Measurements from ENCODE around the gene GDPGP1. TPM values are rescaled to one million over a fixed set of nuclear protein-coding genes. Genes with fewer than 3 reads are reported as not detected.
"Not testable (repeated sequence)": the region's sequence is repeated elsewhere in the genome, so short reads cannot be mapped to it uniquely, and the experiment has no call there.

Gene GDPGP1, protein sequence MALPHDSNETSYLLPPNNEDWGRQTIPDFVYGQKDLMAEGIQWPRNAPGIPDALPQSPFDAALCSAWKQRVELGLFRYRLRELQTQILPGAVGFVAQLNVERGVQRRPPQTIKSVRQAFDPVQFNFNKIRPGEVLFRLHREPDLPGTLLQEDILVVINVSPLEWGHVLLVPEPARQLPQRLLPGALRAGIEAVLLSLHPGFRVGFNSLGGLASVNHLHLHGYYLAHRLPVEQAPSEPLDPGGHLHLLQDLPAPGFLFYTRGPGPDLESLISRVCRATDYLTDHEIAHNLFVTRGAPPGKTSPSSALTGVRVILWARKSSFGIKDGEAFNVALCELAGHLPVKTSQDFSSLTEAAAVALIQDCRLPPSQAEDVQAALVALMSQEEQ
- total RNA-seq: 9.9 and 11.9 TPM in 2 replicates

DNA sequence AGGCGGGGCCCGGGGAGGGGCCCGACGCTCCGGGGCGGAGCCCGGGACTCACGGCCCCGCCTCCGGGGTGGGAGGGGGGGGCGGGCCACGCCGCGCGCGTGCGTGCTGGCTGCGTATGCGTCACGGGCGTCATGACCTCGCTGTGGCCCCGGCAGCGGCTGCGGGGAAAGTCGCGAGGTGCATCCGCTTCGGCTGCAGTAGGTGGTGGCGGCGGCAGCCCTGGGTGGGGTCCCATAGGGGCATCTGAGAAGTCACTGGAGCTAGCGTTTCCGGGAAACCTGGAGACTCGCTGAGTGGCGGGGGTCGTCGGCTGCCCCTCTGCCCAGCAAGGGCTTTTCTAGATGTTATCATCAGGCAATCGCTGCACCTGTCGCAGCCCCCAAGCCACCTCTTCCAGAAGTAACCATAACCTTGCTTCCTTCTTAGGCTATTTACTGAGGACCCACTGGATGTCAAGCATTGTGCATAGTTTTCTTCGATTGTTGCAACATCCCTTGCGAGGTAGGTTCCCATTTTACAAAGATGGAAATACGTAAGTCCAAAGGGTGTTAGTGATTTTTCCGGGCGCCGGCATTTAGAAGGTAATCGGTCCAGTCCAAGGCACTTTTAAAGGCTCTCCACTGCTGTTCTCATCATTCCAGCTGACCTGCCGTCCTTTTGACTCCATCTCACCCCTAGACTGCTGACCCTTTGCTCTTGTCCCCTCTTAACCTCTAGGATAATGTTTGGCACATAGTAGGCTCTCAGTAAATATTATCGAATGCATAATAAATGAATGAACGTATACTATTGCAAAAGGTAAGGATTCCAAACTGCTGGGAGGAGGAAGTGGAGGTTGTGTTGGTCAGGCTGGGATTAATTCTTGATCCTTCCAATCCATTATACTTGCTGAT, at the start of gene GDPGP1:
Gene GDPGP1 (plus strand): TSS at position 114 of the 893 bp plus-strand sequence. CDS start 6,700 bp downstream, outside the sequence.
- Mint-ChIP-seq H3K4me3 (peak within 1 kb of the TSS; percentile 99), H3K27me3 (no peaks in the 10 kb centered on the region), H3K27ac (peak within 1 kb of the TSS; percentile 95), H3K4me1 (peaks cover 46% of the 10 kb centered on the region), H3K36me3 (ENCODE audit: low read depth) (peaks cover 51% of the 10 kb centered on the region), H3K9me3 (no peaks in the 10 kb centered on the region)
- DNase-seq: no peak
- intact Hi-C loops (cut with micrococcal nuclease): loop anchor here (1.0 to 10.0 kb wide), 7 partner anchors 15 to 340 kb away; partner anchors contain the start of genes AP3S2, IQGAP1, NGRN and SEMA4B

GRCh38 chr15:90184786-90185704, 49.0 kb upstream of the GDPGP1 start:
- peaks cover 26% of the 10 kb centered on the region for H3K4me1 Mint-ChIP-seq
- intact Hi-C loops (cut with micrococcal nuclease): loop anchor here (2.0 kb wide), 1 partner anchor 16 kb away; the partner anchor contains the start of gene SEMA4B
- peaks cover 2% of the 10 kb centered on the region for H3K27me3 Mint-ChIP-seq
- DNase-seq: peak; percentile 91
- peak overlapping the region; percentile 94 for H3K4me3 Mint-ChIP-seq
- peak overlapping the region; percentile 85 for H3K27ac Mint-ChIP-seq
- no peaks in the 10 kb centered on the region for H3K9me3 Mint-ChIP-seq
- peaks cover 7% of the 10 kb centered on the region for H3K36me3 Mint-ChIP-seq (ENCODE audit: low read depth)

GRCh38 chr15:90187257-90187868, 46.6 kb upstream of the GDPGP1 start:
- peaks cover 41% of the 10 kb centered on the region for H3K4me1 Mint-ChIP-seq
- H3K9me3 Mint-ChIP-seq: no peaks in the 10 kb centered on the region
- no peaks in the 10 kb centered on the region for H3K27me3 Mint-ChIP-seq
- H3K36me3 Mint-ChIP-seq (ENCODE audit: low read depth): peaks cover 7% of the 10 kb centered on the region
- no peak overlapping the region for H3K4me3 Mint-ChIP-seq
- H3K27ac Mint-ChIP-seq: peak overlapping the region; percentile 4
- no peak for DNase-seq
- intact Hi-C loops (cut with micrococcal nuclease): no loop called here

DNA sequence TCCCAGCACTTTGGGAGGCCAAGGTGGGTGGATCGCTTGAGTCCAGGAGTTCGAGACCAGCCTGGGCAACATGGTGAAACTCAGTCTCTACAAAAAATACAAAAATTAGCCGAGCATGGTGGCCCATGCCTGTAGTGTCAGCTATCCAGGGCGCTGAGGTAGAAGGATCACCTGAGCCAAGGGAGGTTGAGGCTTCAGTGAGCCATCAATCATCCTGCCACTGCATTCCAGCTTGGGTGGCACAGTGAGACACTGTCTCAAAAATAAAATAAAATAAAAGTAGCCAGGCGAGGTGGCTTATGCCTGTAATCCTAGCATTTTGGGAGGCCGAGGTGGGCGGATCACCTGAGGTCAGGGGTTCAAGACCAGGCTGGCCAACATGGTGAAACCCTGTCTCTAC, 45.9 kb upstream of the GDPGP1 start:
- H3K4me3 Mint-ChIP-seq; intact Hi-C loops (cut with micrococcal nuclease); DNase-seq; H3K9me3 Mint-ChIP-seq; H3K27me3 Mint-ChIP-seq; H3K27ac Mint-ChIP-seq; H3K36me3 Mint-ChIP-seq (ENCODE audit: low read depth): not testable (repeated sequence)
- peaks cover 47% of the 10 kb centered on the region for H3K4me1 Mint-ChIP-seq

GRCh38 chr15:90188914-90189748, 44.9 kb upstream of the GDPGP1 start:
- H3K9me3 Mint-ChIP-seq: no peaks in the 10 kb centered on the region
- no peak for DNase-seq
- peaks cover 9% of the 10 kb centered on the region for H3K36me3 Mint-ChIP-seq (ENCODE audit: low read depth)
- H3K4me1 Mint-ChIP-seq: peaks cover 47% of the 10 kb centered on the region
- H3K4me3 Mint-ChIP-seq: no peak overlapping the region
- no peak overlapping the region for H3K27ac Mint-ChIP-seq
- intact Hi-C loops (cut with micrococcal nuclease): no loop called here
- H3K27me3 Mint-ChIP-seq: no peaks in the 10 kb centered on the region

DNA sequence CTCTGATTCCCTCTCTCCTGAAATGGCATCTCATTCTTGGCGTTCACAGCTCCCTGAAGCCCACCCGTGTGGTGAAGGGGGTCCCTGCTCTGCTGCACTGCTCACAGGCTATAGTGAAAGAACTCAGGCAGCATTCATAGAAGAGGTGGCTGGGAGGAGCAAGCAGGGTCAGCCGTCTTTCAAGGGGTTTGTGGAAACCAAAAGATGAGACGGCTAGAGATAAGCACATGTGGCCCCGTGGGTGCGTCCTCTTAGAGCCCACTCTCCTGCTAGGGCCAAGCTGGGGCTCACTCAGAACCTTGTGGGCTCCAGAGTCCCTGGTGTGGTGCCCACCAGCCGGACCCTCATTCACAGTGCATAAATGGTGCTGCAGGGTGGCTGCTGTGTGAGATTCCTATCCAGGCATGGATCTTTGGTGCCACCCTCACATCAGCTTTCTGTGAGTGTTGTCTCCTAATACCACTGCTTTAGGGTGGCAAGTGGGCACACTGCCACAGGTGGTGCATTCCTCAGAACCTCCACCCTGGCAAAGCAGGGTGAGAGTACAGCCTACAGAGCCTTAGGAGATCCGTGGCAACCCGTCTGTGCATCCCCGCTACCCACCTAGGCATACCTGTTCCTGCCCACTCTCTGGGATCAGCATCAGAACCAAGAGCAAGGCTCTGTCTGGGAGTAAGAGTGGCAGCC, 44.1 kb upstream of the GDPGP1 start:
- intact Hi-C loops (cut with micrococcal nuclease): no loop called here

DNA sequence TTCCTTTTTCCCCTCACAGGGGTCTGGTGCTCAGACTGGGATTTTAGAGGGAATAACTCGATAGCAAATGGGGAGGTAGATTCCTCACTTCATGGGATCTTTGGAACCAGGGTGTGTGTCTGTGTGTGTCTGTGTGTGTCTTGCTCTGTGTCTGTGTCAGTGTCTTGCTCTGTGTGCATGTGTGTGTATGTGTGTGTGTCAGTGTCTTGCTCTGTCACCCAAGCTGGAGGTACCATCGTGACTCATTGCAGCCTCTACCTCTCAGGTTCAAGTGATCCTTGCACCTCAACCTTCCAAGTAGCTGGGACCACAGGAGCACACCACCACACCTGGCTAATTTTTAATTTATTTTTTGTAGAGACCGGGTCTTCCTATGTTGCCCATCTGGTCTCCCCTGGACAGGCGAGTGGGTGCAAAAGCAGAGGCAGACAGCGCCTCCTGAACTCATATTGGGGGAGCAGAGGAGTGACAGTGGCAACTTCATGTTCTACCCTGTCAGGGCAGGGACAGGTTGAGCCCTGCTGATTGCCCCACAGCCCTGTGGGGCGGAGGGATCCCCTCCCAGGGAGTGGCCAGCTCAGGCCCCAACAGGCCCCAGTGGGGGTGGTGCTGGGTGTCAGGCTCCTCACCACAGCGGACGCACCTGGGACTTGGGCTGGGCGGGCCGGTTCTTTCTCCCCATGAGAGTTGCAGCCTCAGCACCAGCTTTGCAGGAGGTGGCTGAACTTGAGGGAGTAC, 43.2 kb upstream of the GDPGP1 start:
- intact Hi-C loops (cut with micrococcal nuclease): no loop called here
- Mint-ChIP-seq H3K27me3 (no peaks in the 10 kb centered on the region), H3K9me3 (no peaks in the 10 kb centered on the region), H3K4me3 (no peak overlapping the region), H3K27ac (peak overlapping the region; percentile 52), H3K4me1 (peaks cover 40% of the 10 kb centered on the region), H3K36me3 (ENCODE audit: low read depth) (peaks cover 7% of the 10 kb centered on the region)
- DNase-seq: no peak

More for the DNA sequence above, 44.1 kb upstream of the GDPGP1 start:
- no peak overlapping the region for H3K4me3 Mint-ChIP-seq
- no peaks in the 10 kb centered on the region for H3K9me3 Mint-ChIP-seq
- H3K27me3 Mint-ChIP-seq: no peaks in the 10 kb centered on the region
- no peak for DNase-seq
- H3K4me1 Mint-ChIP-seq: peaks cover 45% of the 10 kb centered on the region
- peaks cover 10% of the 10 kb centered on the region for H3K36me3 Mint-ChIP-seq (ENCODE audit: low read depth)
- no peak overlapping the region for H3K27ac Mint-ChIP-seq

- DNase-seq: no peak
- peak overlapping the region; percentile 58 for H3K27ac Mint-ChIP-seq
- H3K27me3 Mint-ChIP-seq: no peaks in the 10 kb centered on the region
- H3K9me3 Mint-ChIP-seq: no peaks in the 10 kb centered on the region
- peak overlapping the region; percentile 76 for H3K4me3 Mint-ChIP-seq
- peaks cover 39% of the 10 kb centered on the region for H3K4me1 Mint-ChIP-seq
- H3K36me3 Mint-ChIP-seq (ENCODE audit: low read depth): peaks cover 9% of the 10 kb centered on the region
- intact Hi-C loops (cut with micrococcal nuclease): no loop called here
These were observed 42.7 kb upstream of the GDPGP1 start for GRCh38 chr15:90191344-90191687.

GRCh38 chr15:90191794-90192509, 42.1 kb upstream of the GDPGP1 start:
- peak; percentile 74 for DNase-seq
- intact Hi-C loops (cut with micrococcal nuclease): no loop called here
- H3K36me3 Mint-ChIP-seq (ENCODE audit: low read depth): peaks cover 10% of the 10 kb centered on the region
- peaks cover 38% of the 10 kb centered on the region for H3K4me1 Mint-ChIP-seq
- peak overlapping the region; percentile 45 for H3K27ac Mint-ChIP-seq
- H3K4me3 Mint-ChIP-seq: peak overlapping the region; percentile 76
- H3K9me3 Mint-ChIP-seq: no peaks in the 10 kb centered on the region
- no peaks in the 10 kb centered on the region for H3K27me3 Mint-ChIP-seq

DNA sequence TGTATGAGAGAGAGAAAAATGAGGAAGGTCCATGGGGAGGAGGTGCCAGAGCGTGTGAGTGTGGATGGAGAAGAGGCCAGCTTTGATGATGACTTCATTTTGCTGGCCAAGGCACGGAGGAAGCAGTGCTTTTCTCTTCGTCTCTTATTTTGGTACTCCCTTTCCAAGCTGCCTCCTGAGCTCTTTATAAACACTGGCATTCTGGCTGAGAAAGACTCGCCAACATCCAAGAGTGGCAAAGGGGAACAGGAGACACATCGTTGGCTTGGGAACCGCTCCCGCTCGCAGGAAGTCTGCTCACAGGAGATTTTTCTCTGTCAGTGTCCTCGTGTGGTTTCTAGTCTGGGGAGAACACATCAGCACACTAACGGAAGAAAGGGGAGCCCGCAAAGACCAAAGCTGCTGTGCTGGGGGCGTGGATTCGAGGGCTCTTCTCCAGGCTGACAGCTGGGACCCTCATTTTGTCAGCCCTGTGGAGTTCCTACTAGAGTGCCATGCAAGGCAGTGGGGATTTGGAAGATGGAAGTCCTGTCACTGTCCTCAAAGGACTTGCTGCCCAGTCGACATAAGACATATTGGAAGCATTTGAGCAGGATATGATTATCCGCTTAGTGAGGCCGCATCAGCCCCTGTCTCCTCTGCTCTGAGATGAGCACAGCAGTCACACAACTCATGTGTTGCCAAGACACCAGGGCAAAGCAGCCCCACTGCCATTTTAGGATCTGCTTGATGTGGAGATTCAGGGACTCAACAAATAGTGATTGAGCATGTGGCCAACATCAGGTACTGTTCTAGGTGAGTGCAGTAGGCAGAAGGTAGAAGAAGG, 40.8 kb upstream of the GDPGP1 start:
- no peaks in the 10 kb centered on the region for H3K27me3 Mint-ChIP-seq
- H3K4me1 Mint-ChIP-seq: peaks cover 32% of the 10 kb centered on the region
- no peak for DNase-seq
- intact Hi-C loops (cut with micrococcal nuclease): no loop called here
- peaks cover 7% of the 10 kb centered on the region for H3K36me3 Mint-ChIP-seq (ENCODE audit: low read depth)
- H3K27ac Mint-ChIP-seq: peak overlapping the region; percentile 10
- H3K4me3 Mint-ChIP-seq: peak overlapping the region; percentile 62
- no peaks in the 10 kb centered on the region for H3K9me3 Mint-ChIP-seq
